Endothelial cell of umbilical vein (primary cell): Measurements from ENCODE around the gene MALSU1.

Source experiments
- CTCF ChIP-seq, 2 donors: IDR thresholded peaks; 1 replicate in 1 of 2; 2 replicates in 1 of 2; pipeline ENCODE4 v1.5.1; 2011; ENCODE audit warnings: low read length in 2 of 2, mild to moderate bottlenecking in 2 of 2, moderate library complexity in 2 of 2, control low read depth in 1 of 2, inconsistent platforms in 1 of 2, low read depth in 1 of 2; ENCODE audit not compliant: insufficient read depth in 1 of 2; ENCODE audit errors: extremely low read depth in 1 of 2
- EZH2 ChIP-seq: IDR thresholded peaks from 2 replicates; pipeline ENCODE4 v1.6.1; 2012; ENCODE audit warnings: borderline replicate concordance, low read depth, mild to moderate bottlenecking, moderate library complexity, low read length, inconsistent platforms; ENCODE audit not compliant: severe bottlenecking
- POLR2A ChIP-seq: IDR thresholded peaks from 2 replicates; pipeline ENCODE4 v1.6.1; 2012; ENCODE audit warnings: low read depth, mild to moderate bottlenecking, control low read depth, low read length
- POLR2AphosphoS5 ChIP-seq: IDR thresholded peaks from 2 replicates; pipeline ENCODE4 v1.6.1; 2012; ENCODE audit warnings: low read depth, mild to moderate bottlenecking, control low read depth, low read length, moderate library complexity; ENCODE audit not compliant: insufficient read depth

- no peak for TF ChIP-seq CTCF (IDR thresholded peaks at IDR 0.05; ENCODE audit: extremely low read depth in 1 of 2, insufficient read depth in 1 of 2, low read depth in 1 of 2, low read length in 2 of 2)
- no peak for TF ChIP-seq POLR2A
- no peak for TF ChIP-seq EZH2
- TF ChIP-seq POLR2AphosphoS5: no peak
These were observed 45.0 kb upstream of the MALSU1 start for GRCh38 chr7:23254051-23254681.
